ENCODE measurements around the gene COL4A4. TPM values are rescaled to one million over a fixed set of nuclear protein-coding genes. Genes with fewer than 3 reads are reported as not detected.

COL4A4 gene
- total RNA-seq, 1 donor from 2014 or later: 20.5 TPM

- Histone ChIP-seq H3K9me3 (no peaks in the 10 kb centered on the region), H3K27me3 (no peaks in the 10 kb centered on the region), H3K27ac (no peak overlapping the region), H3K4me1 (no peaks in the 10 kb centered on the region), H3K4me3 (no peak overlapping the region), H3K36me3 (peaks cover 13 to 22% of the 10 kb centered on the region in 2 donors)
- TF ChIP-seq CTCF (IDR thresholded peaks at IDR 0.05): no peak
- DNase-seq (ENCODE audit: low spot score in 2 of 2): no peak
- intact Hi-C loops (cut with DNase I): no loop called here
Measured at GRCh38 chr2:227057060-227057459, 106.9 kb downstream of the COL4A4 start.

DNA sequence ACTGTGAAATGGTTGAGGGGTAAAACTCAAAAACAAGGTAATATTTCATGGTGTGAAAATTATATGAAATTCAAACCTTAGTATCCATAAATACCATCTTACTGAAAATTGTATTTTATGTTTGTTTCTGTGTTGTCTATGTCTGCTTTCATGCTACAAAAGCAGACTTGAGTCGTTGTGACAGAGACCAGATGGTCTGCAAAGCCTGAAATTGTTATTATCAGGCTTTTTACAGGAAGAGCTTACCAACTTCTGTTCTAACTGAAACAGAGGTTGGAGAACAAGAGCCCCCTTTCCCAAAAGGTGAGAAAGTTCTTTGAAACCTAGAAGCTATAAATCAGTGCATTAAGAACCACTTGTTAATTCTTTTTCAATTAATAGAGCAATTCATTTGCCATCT lies 110.0 kb downstream of the COL4A4 start:
- no peaks in the 10 kb centered on the region for H3K27me3 ChIP-seq
- H3K9me3 ChIP-seq: no peaks in the 10 kb centered on the region
- DNase-seq (ENCODE audit: low spot score in 2 of 2): no peak
- H3K4me3 ChIP-seq: no peak overlapping the region
- H3K4me1 ChIP-seq: no peaks in the 10 kb centered on the region
- H3K36me3 ChIP-seq: peaks cover 38 to 39% of the 10 kb centered on the region in 2 donors
- H3K27ac ChIP-seq: no peak overlapping the region
- intact Hi-C loops (cut with DNase I): no loop called here
- no peak for TF ChIP-seq CTCF (IDR thresholded peaks at IDR 0.05)

DNA sequence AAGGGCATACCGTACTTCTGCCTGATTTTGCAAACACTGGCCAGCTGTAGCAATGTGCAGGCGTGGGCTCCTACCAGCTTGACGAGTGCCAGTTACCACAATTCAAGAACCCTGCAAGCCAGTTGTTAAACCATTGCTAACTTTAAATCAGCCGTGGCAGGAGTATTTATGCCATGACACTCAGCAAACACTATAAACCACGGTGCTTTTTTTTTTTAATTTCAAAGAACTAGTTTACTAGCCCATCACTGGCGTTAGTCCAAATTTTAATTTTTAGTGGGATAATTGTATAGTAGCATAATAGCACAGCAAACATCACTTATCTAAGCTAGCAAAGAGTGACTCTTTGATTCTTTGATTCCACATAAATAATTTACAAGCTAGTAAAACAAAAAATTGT lies 111.1 kb downstream of the COL4A4 start:
- H3K36me3 ChIP-seq: peaks cover 32 to 41% of the 10 kb centered on the region in 2 donors

GRCh38 chr2:227043981-227044380 lies 120.0 kb downstream of the COL4A4 start:
- no peaks in the 10 kb centered on the region for H3K27me3 ChIP-seq
- DNase-seq (ENCODE audit: low spot score in 2 of 2): no peak
- H3K27ac ChIP-seq: no peak overlapping the region
- H3K4me3 ChIP-seq: no peak overlapping the region
- H3K4me1 ChIP-seq: no peaks in the 10 kb centered on the region
- H3K9me3 ChIP-seq: no peaks in the 10 kb centered on the region
- TF ChIP-seq CTCF (IDR thresholded peaks at IDR 0.05): no peak
- peaks cover 0 to 1% of the 10 kb centered on the region in 2 donors for H3K36me3 ChIP-seq
- intact Hi-C loops (cut with DNase I): no loop called here

More for the DNA sequence above, 111.1 kb downstream of the COL4A4 start:
- TF ChIP-seq CTCF (IDR thresholded peaks at IDR 0.05): no peak
- Histone ChIP-seq H3K9me3 (no peaks in the 10 kb centered on the region), H3K27ac (no peak overlapping the region), H3K27me3 (no peaks in the 10 kb centered on the region), H3K4me1 (no peaks in the 10 kb centered on the region), H3K4me3 (no peak overlapping the region)
- intact Hi-C loops (cut with DNase I): no loop called here
- no peak for DNase-seq (ENCODE audit: low spot score in 2 of 2)

- H3K4me3 ChIP-seq: no peak overlapping the region
- intact Hi-C loops (cut with DNase I): no loop called here
- no peaks in the 10 kb centered on the region for H3K4me1 ChIP-seq
- no peaks in the 10 kb centered on the region for H3K36me3 ChIP-seq
- no peak overlapping the region for H3K27ac ChIP-seq
- no peaks in the 10 kb centered on the region for H3K9me3 ChIP-seq
- TF ChIP-seq CTCF (IDR thresholded peaks at IDR 0.05): no peak
- DNase-seq (ENCODE audit: low spot score in 2 of 2): no peak
- H3K27me3 ChIP-seq: no peaks in the 10 kb centered on the region
Measured at GRCh38 chr2:227038550-227039189, 125.3 kb downstream of the COL4A4 start.

DNA sequence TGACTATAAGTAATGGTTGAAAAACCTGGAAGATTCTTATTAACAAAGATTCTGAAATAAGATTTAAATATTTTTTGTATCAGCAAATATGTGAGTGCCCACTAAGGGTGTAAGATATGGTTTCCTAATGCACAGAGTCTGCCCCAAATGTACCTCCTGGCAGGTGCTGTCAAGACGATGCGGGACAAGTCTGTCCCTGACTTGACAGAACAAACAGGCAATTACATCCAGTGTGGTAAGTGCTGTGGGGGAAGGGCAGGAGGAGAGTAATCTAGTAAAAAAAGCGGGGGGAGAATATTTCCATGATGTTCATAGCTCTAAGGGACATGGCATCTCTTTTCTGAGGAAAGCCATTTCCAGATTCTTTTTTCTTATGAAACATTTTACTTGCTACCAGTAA lies 127.5 kb downstream of the COL4A4 start:
- TF ChIP-seq CTCF (IDR thresholded peaks at IDR 0.05): no peak

More for the DNA sequence above, 127.5 kb downstream of the COL4A4 start:
- no peaks in the 10 kb centered on the region for H3K27me3 ChIP-seq
- no peaks in the 10 kb centered on the region for H3K36me3 ChIP-seq
- no peak overlapping the region for H3K4me3 ChIP-seq
- no peak overlapping the region for H3K27ac ChIP-seq
- no peaks in the 10 kb centered on the region for H3K4me1 ChIP-seq
- DNase-seq (ENCODE audit: low spot score in 2 of 2): no peak
- intact Hi-C loops (cut with DNase I): no loop called here
- no peaks in the 10 kb centered on the region for H3K9me3 ChIP-seq
